ENCODE measurements around the gene SLC35B4.

DNA sequence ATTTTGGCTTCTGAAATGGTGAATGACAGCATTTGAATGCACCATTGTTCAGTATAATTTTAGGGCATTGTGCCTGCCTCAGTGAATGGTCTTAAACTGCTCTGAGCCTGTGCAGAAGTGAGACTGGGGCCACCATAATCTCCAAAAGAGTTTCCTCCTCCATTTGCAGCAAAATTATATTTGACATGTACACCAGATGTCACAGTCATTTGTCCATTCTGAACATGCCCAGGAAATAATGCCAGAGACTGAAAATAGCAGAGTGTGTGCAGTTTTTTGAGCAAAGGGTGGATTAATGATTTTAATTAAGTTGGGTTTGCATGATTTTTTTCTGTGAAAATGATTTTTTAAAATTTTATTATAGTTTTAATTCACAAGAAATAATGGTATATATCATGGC, 26.4 kb upstream of the SLC35B4 start:
- TF ChIP-seq, protein P1, sequence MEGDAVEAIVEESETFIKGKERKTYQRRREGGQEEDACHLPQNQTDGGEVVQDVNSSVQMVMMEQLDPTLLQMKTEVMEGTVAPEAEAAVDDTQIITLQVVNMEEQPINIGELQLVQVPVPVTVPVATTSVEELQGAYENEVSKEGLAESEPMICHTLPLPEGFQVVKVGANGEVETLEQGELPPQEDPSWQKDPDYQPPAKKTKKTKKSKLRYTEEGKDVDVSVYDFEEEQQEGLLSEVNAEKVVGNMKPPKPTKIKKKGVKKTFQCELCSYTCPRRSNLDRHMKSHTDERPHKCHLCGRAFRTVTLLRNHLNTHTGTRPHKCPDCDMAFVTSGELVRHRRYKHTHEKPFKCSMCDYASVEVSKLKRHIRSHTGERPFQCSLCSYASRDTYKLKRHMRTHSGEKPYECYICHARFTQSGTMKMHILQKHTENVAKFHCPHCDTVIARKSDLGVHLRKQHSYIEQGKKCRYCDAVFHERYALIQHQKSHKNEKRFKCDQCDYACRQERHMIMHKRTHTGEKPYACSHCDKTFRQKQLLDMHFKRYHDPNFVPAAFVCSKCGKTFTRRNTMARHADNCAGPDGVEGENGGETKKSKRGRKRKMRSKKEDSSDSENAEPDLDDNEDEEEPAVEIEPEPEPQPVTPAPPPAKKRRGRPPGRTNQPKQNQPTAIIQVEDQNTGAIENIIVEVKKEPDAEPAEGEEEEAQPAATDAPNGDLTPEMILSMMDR (IDR thresholded peaks at IDR 0.05 in 2 of 3, conservative IDR thresholded peaks at IDR 0.05 in 1 of 3; ENCODE audit: borderline replicate concordance in 1 of 3, insufficient read depth in 1 of 3, low read depth in 2 of 3, low read length in 2 of 3) = no peak
- TF ChIP-seq POLR2A (IDR thresholded peaks at IDR 0.05; ENCODE audit: borderline replicate concordance, extremely low read depth, insufficient read depth, insufficient read length) (no peak), RAD21 (IDR thresholded peaks at IDR 0.05; ENCODE audit: low read depth) (no peak), POLR2AphosphoS5 (IDR thresholded peaks at IDR 0.05; ENCODE audit: low read depth, low read length) (no peak), EZH2phosphoT487 (IDR thresholded peaks at IDR 0.05; ENCODE audit: borderline replicate concordance) (no peak), ZFX (IDR thresholded peaks at IDR 0.05) (no peak), CEBPB (IDR thresholded peaks at IDR 0.05; ENCODE audit: low read depth) (no peak)
- TF ChIP-seq, protein P2, sequence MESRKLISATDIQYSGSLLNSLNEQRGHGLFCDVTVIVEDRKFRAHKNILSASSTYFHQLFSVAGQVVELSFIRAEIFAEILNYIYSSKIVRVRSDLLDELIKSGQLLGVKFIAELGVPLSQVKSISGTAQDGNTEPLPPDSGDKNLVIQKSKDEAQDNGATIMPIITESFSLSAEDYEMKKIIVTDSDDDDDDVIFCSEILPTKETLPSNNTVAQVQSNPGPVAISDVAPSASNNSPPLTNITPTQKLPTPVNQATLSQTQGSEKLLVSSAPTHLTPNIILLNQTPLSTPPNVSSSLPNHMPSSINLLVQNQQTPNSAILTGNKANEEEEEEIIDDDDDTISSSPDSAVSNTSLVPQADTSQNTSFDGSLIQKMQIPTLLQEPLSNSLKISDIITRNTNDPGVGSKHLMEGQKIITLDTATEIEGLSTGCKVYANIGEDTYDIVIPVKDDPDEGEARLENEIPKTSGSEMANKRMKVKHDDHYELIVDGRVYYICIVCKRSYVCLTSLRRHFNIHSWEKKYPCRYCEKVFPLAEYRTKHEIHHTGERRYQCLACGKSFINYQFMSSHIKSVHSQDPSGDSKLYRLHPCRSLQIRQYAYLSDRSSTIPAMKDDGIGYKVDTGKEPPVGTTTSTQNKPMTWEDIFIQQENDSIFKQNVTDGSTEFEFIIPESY (IDR thresholded peaks at IDR 0.05; ENCODE audit: extremely low read depth, insufficient replicate concordance, low read length) = no peak

All from HCT116 (cell line).